Stimulated activated naive CD4-positive, alpha-beta T cell treated with Interleukin-2 at 50 U/mL for 16 hours (primary cell): ENCODE measurements around the gene ASNS.
"Not testable (repeated sequence)": the region's sequence is repeated elsewhere in the genome, so short reads cannot be mapped to it uniquely, and the experiment has no call there.

Experiments used
- DNase-seq: peaks from one replicate; lab custom pipeline; 2025; lab: John Stamatoyannopoulos, UW

The ASNS gene

GRCh38 chr7:97872025-97872669 lies at the start of gene ASNS:
Gene ASNS, minus strand, starts transcription at chr7:97872408. Its CDS starts 3,252 bp downstream, at chr7:97869156.
- peak; percentile 92 for DNase-seq

- not testable (repeated sequence) for DNase-seq
These were observed 49.0 kb upstream of the ASNS start for GRCh38 chr7:97921254-97921653.

- DNase-seq = not testable (repeated sequence)
These were observed 43.1 kb upstream of the ASNS start for GRCh38 chr7:97915267-97915666.

- not testable (repeated sequence) for DNase-seq
These were observed 40.1 kb upstream of the ASNS start for GRCh38 chr7:97912294-97912693.

GRCh38 chr7:97896893-97897292 lies 24.7 kb upstream of the ASNS start:
- DNase-seq = not testable (repeated sequence)

GRCh38 chr7:97891721-97892120 lies 19.5 kb upstream of the ASNS start:
- not testable (repeated sequence) for DNase-seq

- not testable (repeated sequence) for DNase-seq
These were observed 7.3 kb upstream of the ASNS start for GRCh38 chr7:97879527-97879926.

- not testable (repeated sequence) for DNase-seq
These were observed 2.7 kb upstream of the ASNS start for GRCh38 chr7:97874894-97875293.

- no peak for DNase-seq
These were observed 1.4 kb upstream of the ASNS start for GRCh38 chr7:97873606-97874005.

GRCh38 chr7:97871659-97872024 lies 566 bp downstream of the ASNS start:
- peak; percentile 37 for DNase-seq

GRCh38 chr7:97868788-97869187 lies 3.4 kb downstream of the ASNS start:
- DNase-seq = no peak

- no peak for DNase-seq
These were observed 3.9 kb downstream of the ASNS start for GRCh38 chr7:97868314-97868713.

- no peak for DNase-seq
These were observed 7.1 kb downstream of the ASNS start for GRCh38 chr7:97865104-97865503.

GRCh38 chr7:97859606-97860204 lies 12.5 kb downstream of the ASNS start:
- no peak for DNase-seq

- no peak for DNase-seq
These were observed 14.0 kb downstream of the ASNS start for GRCh38 chr7:97858221-97858620.

GRCh38 chr7:97857544-97857943 lies 14.7 kb downstream of the ASNS start:
- DNase-seq = no peak

GRCh38 chr7:97851683-97852082 lies 20.5 kb downstream of the ASNS start:
- no peak for DNase-seq

- not testable (repeated sequence) for DNase-seq
These were observed 21.8 kb downstream of the ASNS start for GRCh38 chr7:97850262-97851031.

GRCh38 chr7:97847791-97848190 lies 24.4 kb downstream of the ASNS start:
- DNase-seq = no peak

- no peak for DNase-seq
These were observed 25.3 kb downstream of the ASNS start for GRCh38 chr7:97846945-97847344.

- no peak for DNase-seq
These were observed 26.5 kb downstream of the ASNS start for GRCh38 chr7:97845622-97846203.

GRCh38 chr7:97844036-97844435 lies 28.2 kb downstream of the ASNS start:
- no peak for DNase-seq
